Ovary (tissue), 3 donors: ENCODE results near the gene FIBCD1.

ENCODE experiments used
- CTCF ChIP-seq, 3 donors: fragments of 450-650 bp in 2 of 3; fragments of 200-600 bp in 1 of 3; IDR thresholded peaks; one replicate each; pipeline versions ENCODE4 v1.5.1 to v1.8.0; 2016 to 2022; ENCODE audit warnings: antibody characterized with exemption in 3 of 3, mild to moderate bottlenecking in 1 of 3
- POLR2A ChIP-seq: fragments of 450-650 bp; IDR thresholded peaks from one replicate; pipeline ENCODE4 v1.6.1; 2017; ENCODE audit warnings: antibody characterized with exemption, mild to moderate bottlenecking, moderate library complexity
- donor health status: DM: no; HTN: no; CAD: no.

GRCh38 chr9:130919559-130920145 lies 19.4 kb downstream of the FIBCD1 start:
- no peak for TF ChIP-seq POLR2A
- no peak for TF ChIP-seq CTCF (IDR thresholded peaks at IDR 0.05)
